ENCODE measurements around the gene PADI2.

GRCh38 chr1:17086751-17087150, 32.5 kb downstream of the PADI2 start:
- TF ChIP-seq YY1 (IDR thresholded peaks at IDR 0.05): no peak
- no peak for TF ChIP-seq SP1 (IDR thresholded peaks at IDR 0.05)
- TF ChIP-seq ATF3 (IDR thresholded peaks at IDR 0.05): no peak
- TF ChIP-seq CTCF (IDR thresholded peaks at IDR 0.05; ENCODE audit: low read depth, low read length, missing input control): no peak
- no peak for TF ChIP-seq FOXA1 (IDR thresholded peaks at IDR 0.05)
- TF ChIP-seq RAD21 (IDR thresholded peaks at IDR 0.05): no peak
- no peak for TF ChIP-seq GABPA (IDR thresholded peaks at IDR 0.05 in 1 of 2, conservative IDR thresholded peaks at IDR 0.05 in 1 of 2)
- TF ChIP-seq TAF1 (conservative IDR thresholded peaks at IDR 0.05): no peak

All from liver (tissue), 3 donors.